ENCODE data around the gene PBXIP1.
"Not testable (repeated sequence)": the region's sequence is repeated elsewhere in the genome, so short reads cannot be mapped to it uniquely, and the experiment has no call there.

PBXIP1 gene

DNA sequence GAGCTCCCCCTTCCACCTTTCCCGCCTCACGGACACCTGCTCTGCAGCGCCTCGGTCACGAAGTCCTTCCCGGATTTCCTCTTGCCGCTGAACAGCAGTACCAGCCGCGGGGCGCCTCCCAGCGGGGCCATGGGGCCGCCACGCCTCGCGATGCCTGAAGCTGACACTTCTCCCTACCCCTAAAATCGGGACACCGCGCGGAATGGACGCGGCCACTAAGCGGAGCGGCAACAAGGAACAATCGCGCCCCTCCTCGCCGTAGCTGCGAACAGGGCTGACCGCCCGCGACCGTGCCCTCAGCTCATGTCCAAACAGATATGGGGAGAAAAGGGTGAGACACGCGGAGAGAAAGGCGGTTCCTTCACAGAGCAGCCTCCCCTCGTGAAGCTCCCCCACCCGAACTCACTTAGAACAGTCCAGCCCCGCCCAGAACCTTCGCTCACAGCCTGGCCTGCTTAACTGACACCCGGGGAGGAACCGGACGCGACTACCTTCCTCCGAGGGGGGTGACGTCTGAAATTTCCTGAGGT, 19.3 kb downstream of the PBXIP1 start, which contains the start of gene PMVK:
PMVK (minus strand) TSS at position 165 of the 530 bp plus-strand sequence; CDS start at position 131, 34 bp downstream.
- DNase-seq (ENCODE audit: low spot score) = peak; percentile 95

DNA sequence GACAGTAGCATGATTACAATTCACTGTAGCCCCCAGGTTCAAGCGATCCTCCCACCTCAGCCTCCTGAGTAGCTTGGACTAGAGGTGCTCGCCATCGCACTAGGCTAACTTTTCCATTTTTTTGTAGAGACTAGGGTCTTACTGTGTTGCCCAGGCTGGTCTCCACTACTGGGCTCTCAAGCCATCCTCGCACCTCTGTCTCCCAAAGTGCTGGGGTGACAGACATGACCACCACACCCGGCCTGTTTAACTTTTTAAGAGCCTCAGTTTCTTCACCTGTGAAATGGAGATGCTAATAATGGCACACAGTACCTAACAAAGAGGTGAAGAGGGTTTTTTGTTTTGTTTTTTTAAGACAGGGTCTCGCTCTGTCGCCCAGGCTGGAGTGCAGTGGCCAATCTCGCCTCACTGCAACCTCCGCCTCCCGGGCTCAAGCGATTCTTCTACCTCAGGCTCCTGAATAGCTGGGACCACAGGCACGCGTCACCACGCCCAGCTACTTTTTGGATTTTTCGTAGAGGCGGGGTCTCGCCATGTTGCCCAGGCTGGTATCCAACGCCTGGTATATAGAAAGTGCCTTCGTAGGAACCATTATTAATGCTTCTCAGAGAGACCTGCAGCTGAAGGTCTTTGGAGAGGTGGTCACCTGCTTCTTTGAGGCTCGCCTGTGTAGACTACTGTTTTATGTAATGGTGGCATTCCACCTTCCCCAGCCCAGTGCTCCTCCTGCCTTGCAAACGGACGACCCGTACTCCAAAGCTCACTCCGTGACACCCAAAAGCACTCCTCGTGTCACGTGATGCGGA, 19.9 kb downstream of the PBXIP1 start:
- no peak for DNase-seq (ENCODE audit: low spot score)

DNA sequence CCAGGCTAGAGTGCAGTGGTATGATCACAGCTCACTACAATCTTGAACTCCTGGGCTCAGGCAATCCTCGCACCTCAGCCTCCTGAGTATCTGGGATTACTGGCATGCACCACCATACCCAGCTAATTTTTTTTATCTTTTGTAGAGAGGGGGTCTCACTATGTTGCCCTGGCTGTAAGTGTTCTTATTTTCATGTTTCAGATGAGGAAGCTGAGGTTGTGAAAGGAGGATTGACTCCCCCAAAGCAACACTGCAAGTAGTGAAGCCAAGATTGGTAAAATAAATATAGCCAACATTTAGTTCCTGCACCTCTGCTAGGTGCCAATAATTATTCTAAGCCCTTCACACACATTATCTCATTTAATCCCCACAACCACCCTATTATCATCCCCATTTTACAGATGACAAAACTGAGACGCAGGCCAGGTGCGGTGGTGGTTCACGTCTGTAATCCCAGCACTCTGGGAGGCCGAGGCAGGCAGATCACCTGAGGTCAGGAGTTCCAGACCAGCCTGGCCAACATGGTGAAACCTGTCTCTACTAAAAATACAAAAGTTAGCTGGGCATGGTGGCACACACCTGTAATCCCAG, 21.4 kb downstream of the PBXIP1 start:
- DNase-seq (ENCODE audit: low spot score) = no peak

DNA sequence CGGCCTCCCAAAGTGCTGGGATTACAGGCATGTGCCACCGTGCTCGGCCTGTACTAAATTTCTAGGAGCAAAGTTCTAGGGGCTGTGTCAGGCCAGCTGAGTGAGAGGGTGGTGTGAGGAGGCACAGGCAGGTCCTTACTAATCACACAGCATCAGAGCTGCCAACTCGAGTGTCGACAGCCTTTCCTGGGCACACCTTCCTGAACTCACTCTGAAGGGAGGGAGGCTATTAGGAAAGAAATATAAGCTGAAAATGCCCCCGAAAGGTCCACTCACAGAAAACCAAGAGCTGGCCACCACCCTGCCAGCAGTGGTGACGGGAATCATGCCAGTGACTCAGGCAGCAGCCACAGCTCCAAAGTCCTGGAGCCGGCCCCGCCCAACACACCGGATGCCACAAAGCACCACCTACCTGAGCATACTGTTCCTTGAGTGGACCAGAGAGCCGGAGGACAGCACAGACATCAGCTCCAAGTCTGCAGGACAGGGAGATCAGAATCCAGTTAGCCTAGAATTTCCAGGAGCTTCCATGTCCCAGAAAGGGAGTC, 23.9 kb downstream of the PBXIP1 start:
- DNase-seq (ENCODE audit: low spot score) = no peak

DNA sequence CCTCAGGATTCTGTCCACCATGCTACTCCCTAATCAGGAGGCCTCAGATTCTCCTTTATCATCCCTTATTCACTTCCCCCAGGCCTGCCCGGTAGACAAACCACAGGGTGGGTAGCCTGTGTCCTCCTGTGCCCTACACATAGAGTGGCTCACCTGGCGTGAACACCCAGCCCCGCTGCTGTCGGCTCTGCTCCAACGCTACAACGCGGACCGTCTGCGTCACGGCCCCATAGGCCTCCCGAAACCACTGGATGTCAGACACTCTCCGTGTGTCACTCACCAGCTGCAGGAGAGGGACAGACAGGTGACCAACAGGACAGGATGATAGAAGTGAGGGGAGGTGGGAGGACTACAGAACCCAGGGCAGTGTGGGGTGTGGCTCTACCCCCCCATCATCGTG, 29.7 kb downstream of the PBXIP1 start:
- DNase-seq (ENCODE audit: low spot score) = no peak

DNA sequence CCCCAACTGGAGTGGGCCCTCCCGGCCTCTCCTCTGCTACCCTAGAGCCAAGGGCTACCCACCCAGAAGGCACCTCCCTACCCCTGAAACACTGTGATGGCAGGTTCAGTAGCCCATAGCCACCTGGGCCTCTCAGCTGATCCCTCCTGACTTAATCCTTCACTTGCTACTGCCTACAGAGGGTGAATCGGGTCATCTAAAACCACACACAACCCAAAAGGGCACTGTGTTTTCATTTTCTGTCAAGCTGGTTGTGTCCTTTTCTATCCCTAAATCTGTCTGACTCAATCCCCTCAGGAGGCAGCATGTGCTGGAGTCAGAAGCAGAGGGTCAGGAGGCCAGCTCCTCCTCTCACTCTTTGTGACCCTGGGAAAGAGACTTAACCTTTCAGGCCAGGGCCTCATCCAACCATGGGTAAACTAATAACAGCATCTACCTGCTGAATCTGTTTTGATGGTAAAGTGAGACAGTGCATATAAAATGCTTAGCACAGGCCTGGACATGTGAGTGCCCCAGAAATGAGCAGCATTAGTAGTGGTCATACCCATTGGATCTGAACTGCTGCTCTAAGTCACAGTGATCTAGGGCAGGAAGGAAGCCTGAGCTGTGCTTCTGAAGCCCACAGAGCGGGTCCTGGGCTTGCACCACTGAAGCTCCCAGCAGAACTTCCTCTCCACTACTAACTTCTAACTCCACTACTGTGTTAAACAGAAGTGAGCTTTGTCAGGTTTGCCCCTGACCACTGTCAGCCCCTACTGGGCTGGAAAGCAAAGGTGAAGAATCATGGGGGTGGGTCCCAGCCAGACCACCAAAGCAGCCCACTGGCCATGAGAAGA, 30.3 kb downstream of the PBXIP1 start:
- DNase-seq (ENCODE audit: low spot score) = no peak

DNA sequence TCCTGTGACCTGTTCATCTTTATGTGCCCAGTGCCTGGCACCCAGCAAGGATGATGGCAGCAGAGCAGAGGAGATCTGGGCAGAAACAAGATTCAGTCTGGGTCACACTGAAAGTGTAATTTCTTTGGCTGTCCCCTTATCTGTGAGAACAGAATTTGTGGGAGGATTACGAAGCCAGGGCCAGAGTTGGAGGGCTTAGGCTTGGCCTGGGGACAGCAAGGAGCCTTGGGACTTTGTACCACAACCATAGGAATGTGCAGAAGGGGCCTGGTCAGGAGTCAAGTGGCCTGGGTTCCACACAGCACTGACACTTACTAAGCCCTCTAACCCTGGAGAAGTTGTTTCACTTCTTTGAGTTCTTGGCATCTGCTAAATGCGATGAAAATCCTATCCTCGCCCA, 32.2 kb downstream of the PBXIP1 start:
- no peak for DNase-seq (ENCODE audit: low spot score)

DNA sequence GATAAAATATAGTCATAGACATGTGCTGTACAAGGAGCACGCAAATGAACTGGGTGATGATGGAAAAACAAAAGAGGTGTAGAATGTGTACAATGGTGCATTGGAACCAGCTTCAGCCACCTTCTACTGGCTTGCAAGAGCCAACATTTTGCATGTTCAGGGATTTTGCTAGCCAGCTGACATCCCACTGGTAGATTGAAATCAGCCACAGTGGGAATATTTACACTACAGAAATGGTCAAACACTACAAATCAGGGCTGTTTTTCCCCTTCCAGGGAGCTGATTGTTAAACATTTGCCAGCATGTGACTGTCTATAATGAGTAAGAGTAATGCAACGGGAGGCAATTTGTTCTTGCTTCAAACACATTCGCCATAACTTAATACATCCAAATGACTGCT, 42.6 kb downstream of the PBXIP1 start:
- DNase-seq (ENCODE audit: low spot score) = no peak

DNA sequence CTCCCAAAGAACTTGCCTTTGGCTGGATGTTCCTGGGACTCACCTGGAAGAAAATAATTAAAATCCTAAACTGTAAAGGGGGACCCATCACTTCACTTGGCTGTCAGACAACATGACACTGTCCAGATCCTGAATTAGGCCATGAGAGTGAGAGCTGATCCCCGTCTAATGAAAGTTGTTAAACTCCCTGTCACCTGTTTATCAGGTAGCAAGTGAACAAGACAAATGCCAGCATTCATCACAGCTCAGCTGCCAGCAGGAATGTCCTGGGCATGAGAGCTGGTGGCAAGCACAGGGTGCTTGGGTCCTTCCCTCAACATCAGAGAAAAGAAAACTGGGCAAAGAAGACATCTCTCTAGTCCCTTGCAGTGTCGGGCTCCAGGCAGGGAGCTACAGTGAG, 43.1 kb downstream of the PBXIP1 start:
- DNase-seq (ENCODE audit: low spot score) = no peak

DNA sequence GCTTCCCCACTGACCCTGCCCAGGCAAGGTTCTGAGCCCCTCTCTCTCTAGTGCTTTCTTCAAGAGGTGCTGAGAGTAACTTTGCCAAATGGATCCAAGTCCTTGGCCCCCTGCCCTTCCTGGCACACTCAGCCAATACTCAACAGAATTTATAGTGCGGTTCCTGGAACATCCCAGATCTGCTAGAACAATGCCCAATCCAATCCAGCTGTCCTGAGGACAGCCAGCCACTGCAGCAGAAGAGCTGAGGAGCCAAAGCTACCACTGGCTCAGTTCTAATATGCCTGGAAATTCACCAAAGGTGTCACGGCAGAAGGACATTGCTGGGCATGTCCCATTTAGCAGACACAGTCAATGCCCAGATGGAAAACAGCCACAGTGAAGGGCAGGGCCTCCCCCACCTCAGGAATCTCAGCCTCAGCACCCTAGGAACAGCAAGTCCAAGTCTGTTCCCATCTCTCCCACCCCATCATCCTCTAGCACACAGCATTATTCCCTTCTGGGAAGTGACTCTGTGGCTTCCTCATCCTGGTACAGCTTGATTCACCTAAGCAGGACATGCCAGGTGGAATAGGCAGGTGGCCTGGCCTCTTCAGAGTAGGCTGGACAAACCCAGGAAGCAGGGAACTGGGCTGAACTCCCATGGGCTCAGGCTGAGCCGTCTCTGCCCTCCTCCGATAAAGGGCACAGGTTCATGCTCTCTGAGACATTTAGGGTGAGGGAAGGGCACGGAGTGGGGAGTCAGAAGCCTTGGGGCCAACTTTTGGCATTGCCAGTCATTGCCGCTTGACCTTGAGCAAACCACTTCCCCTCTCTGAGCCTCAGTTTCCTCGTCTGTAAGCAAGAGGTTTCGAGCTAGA, 44.0 kb downstream of the PBXIP1 start:
- DNase-seq (ENCODE audit: low spot score) = no peak

DNA sequence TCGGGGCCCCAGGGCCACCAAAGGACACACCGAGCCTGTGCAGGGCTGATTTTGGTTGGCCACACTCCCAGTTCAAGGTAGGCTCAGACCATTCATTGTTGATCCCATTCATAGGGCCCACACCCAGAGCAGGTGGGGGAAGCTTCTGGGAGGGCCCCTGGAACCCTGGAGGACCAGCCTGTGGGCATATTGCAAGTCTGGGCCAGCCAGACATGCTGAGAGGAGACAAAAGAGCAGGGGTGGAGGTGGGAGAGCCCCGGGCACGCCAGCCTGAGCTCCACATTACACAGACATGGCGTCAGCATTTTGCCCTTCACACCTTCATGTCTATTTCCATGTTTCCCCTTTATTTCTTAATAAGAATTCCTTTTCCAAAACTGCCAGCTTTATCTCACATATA, 45.0 kb downstream of the PBXIP1 start:
- no peak for DNase-seq (ENCODE audit: low spot score)

DNA sequence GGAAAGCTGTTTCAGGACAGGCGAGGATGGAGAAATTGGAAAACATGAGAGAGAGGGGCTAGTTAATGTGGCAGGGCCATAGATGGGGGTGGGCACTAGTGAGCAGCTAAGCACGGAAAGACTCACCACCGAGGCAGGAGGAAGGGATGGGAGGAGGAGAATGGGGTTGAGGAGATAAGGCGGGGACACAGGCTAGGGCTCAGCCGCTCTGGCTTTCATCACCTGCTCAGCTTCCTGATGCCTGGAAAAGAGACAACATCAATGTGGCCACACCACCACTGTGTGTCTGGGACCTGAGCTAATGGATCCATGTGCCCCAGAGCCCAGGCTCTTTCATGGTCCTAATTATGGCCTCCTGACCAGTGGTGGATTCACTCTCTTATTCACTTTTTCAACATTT, 47.0 kb downstream of the PBXIP1 start:
- no peak for DNase-seq (ENCODE audit: low spot score)

DNA sequence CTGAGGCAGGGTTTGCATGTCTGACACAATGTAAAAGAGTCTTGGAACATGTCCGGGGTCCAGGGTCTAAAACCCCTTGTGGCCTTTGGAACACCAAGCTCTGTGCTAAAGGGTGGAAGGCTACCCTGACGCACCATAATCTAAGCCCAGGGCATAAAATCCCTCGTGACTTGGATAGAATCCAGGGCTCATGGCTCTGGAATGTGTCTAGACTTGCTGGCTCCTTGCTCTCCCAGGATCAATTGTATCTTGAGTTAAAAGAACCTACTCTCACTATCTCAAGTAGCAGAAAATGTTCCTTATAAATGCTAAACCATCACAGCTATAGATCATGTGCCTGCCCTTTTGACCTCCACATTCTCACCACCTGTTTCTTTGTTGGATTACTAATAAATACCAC, 47.8 kb downstream of the PBXIP1 start:
- not testable (repeated sequence) for DNase-seq (ENCODE audit: low spot score)

DNA sequence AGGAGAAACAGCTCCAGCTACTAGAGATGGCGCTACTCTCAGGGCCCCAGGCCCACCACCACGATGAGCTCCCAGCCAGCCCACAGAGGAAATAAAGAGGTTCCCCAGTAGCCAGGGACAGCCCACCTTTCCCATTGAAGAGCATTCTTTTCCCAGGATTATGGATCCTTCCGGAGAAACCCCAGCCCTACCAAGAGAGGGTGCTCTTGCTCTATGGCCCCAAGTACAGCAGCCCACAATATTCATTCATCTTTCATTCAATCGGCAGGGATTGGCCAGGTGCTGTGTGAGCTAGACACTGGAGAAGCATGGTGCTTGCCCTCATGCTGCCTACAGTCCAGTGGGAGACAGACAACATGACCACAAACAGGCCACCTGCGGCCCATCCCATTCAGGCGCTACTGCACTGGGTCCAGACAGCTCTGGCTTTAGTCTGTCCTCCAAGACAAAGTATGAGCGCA, 49.2 kb downstream of the PBXIP1 start:
- no peak for DNase-seq (ENCODE audit: low spot score)

DNA sequence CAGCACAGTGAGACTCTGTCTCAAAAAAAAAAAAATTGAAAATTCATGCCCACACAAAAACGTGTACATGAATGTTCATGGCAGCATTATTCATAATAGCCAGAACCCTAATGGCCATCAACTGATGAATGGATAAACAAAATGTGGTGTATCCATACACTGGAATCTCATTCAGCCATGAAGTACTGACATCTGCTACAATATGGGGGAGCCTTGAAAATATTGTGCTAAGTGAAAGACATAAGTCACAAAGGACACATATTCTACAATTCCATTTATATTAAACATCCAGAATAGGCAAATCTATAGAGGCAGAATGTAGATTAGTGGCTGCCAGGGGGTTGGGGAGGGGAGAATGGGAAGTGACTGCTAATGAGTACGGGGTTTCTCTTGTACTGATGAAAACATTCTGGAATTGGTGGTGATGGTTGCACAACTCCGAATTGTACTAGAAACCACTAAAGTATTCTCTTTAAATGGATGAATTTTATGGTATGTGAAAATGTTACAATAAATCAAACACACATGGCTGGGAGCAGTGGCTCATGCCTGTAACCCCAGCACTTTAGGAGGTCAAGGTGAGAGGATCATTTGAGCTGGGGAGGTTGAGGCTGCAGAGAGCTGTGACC, 52.8 kb downstream of the PBXIP1 start:
- DNase-seq (ENCODE audit: low spot score) = no peak

DNA sequence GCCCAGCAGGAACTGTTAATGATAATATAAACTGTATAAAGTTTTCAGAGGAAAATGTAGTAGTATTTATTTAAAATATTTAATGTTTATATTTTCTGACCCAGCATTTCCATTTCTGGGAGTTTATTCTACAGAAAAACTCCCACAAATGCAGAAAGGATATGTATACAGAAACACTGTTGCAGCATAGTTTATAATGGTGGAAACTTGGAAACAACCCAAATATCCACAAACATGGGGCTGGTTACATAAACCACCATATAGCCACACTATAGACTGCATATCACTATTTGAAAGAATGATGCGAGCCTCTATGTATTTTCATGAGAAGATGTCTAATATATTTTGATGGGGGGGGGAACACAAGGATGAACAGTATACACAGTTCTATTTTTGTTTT, 54.3 kb downstream of the PBXIP1 start:
- DNase-seq (ENCODE audit: low spot score) = no peak

DNA sequence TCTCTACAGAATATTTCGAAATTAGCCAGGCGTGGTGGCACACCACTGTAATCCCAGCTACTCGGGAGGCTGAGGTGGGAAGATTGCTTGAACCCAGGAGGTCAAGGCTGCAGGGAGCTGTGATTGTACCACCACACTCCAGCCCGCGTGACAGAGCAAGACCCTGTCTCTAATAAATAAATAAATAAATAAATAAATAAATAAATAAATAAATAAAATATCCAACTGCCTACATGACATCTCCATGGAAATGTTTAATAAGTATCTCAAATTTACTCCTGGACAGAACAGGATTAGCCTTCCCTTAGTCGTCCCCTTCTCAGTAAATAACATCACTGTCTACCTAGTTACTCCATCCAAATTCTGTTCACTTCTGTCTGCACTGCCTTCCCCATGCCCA, 56.9 kb downstream of the PBXIP1 start:
- DNase-seq (ENCODE audit: low spot score) = no peak

DNA sequence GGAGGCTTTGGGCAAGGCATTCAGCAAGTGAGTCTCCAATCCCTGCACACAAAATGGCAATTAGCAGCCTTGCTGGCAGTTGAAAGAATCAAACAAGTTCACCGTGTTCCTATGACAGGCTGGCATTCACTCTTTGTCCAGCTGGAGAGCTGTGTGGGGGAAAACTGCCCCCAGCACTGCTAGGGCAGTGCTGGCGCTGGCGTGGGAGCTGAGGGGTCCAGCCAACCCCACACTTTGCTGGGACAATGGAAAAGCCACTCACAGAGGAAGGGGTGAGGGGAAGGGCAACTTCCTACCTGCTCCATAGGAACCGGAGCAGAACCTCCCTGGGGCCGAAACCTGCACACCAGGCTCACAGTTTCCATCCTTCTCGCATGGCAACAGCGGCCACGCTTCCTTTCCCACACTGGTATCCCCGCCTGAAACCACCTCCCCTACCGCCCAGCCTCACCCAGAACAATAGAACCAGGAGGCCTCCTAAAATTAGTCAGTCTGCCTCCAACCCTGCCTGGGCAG, 59.1 kb downstream of the PBXIP1 start:
- no peak for DNase-seq (ENCODE audit: low spot score)

DNA sequence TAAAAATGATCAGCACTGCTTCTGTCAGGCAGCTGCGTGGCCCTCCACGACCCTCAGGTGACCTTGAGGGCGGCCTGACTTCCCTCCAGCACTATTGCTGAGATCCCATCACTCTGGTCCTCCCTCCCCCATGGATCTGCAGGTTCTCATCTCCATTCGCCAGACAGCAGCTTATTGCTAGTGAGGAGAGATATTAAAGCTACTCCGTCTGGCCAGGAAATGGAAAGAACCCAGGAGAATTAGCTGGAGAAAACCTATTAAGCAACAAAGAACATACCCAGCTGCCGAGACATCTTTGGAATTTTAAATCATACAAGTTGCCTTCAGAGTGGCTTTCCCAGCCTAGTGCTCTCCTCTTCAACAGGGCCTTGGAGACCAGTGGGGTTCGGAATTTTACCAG, 60.1 kb downstream of the PBXIP1 start:
- DNase-seq (ENCODE audit: low spot score) = no peak
